Measurements from ENCODE around the gene PRKCA.

DNA sequence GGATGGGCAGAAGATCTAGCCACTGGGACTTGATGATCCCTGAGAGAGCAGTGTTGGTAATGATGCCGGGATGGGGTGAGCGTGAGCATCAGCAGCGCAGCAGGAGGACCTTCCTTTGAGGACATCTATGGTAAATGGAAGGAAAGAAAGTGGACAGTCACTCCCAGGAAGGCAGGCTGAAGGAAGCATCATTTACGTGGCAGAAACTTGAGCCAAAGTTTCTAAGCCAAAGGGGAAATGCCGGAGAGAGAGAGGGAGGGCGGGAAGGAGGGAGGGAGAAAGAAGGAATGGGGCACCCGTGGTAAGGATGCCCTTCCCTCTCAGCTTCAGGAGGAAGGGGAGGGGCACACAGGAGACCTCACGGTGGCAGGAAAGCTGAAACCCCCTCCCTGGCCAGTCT lies 446.2 kb downstream of the PRKCA start:
- TF ChIP-seq PATZ1 (CRISPR knock-in tag; IDR thresholded peaks at IDR 0.05; ENCODE audit: borderline replicate concordance): no peak
- TF ChIP-seq ISL1 (CRISPR knock-in tag; IDR thresholded peaks at IDR 0.05): no peak
- no peak for TF ChIP-seq CSDC2 (CRISPR knock-in tag; IDR thresholded peaks at IDR 0.05)
- no peak for TF ChIP-seq TOX (CRISPR knock-in tag; IDR thresholded peaks at IDR 0.05; ENCODE audit: borderline replicate concordance)
